Heart left ventricle (tissue), 16 donors: Measurements from ENCODE around the gene BDKRB2. TPM values are rescaled to one million over a fixed set of nuclear protein-coding genes. Genes with fewer than 3 reads are reported as not detected.
A peak's percentile ranks its signal among the peaks of the same experiment; 100 is the strongest.

ENCODE experiments used
- ATAC-seq, 4 donors: fragments of 200-7000 bp; cut with Tn5 transposase; one replicate each; pipeline ENCODE4 v1.9.1; 2020 to 2022; ENCODE audit warnings: moderate library complexity in 4 of 4, mild to moderate bottlenecking in 3 of 4, moderate number of reproducible peaks in 1 of 4
- DNase-seq, 5 donors: peaks; one replicate each; pipeline ENCODE4 v3.0.0-alpha.2; 2020
- H3K27ac ChIP-seq, 12 donors: fragments of 200-600 bp; sonication (generic) in 4 of 12; one replicate each; pipeline versions ENCODE4 v1.5.0 to v1.8.0; 2016 to 2022; ENCODE audit warnings: mild to moderate bottlenecking in 2 of 12
- H3K27me3 ChIP-seq, 9 donors: fragments of 200-600 bp; sonication (generic) in 2 of 9; one replicate each; pipeline versions ENCODE4 v1.5.1 to v1.8.0; 2016 to 2022; ENCODE audit warnings: mild to moderate bottlenecking in 3 of 9
- H3K36me3 ChIP-seq, 9 donors: fragments of 200-600 bp; sonication (generic) in 2 of 9; one replicate each; pipeline versions ENCODE4 v1.5.0 to v1.8.0; 2018 to 2022; ENCODE audit warnings: mild to moderate bottlenecking in 2 of 9
- H3K4me1 ChIP-seq, 12 donors: fragments of 200-600 bp; sonication (generic) in 4 of 12; one replicate each; pipeline versions ENCODE4 v1.5.0 to v1.8.0; 2016 to 2022; ENCODE audit warnings: mild to moderate bottlenecking in 3 of 12
- H3K4me3 ChIP-seq, 12 donors: fragments of 200-600 bp; sonication (generic) in 4 of 12; one replicate each; pipeline versions ENCODE4 v1.5.0 to v1.8.0; 2017 to 2022; ENCODE audit warnings: mild to moderate bottlenecking in 9 of 12, moderate library complexity in 4 of 12
- H3K9me3 ChIP-seq, 12 donors: fragments of 200-600 bp; sonication (generic) in 4 of 12; one replicate each; pipeline versions ENCODE4 v1.5.0 to v1.8.0; 2016 to 2022; ENCODE audit warnings: mild to moderate bottlenecking in 1 of 12
- POLR2A ChIP-seq, 2 donors: fragments of 450-650 bp; IDR thresholded peaks; one replicate each; pipeline ENCODE4 v1.6.1; 2017; ENCODE audit warnings: antibody characterized with exemption in 2 of 2, mild to moderate bottlenecking in 2 of 2, moderate library complexity in 2 of 2
- WGBS, 4 donors: extraction: QIAGEN DNeasy Blood & Tissue Kit in 2 of 4; methylation state at CpG; one replicate each; pipeline versions ENCODE4 v1.1.5 to v1.1.7; 2013 to 2018; 5-methylcytosine and 5-hydroxymethylcytosine counted together
- intact Hi-C, 10 donors: fragments of 100-400 bp; cut with DNase I; formaldehyde crosslinking; loops; one replicate each; pipeline versions ENCODE4 v1.11.1 to v1.14.2; 2022
- polyA plus RNA-seq, 2 donors: library from polyadenylated mRNA; stranded (reverse); fragments of 200-250 nt; gene quantifications; one replicate each; pipeline ENCODE4 v1.2.3, GENCODE V29; 2013
- total RNA-seq, 9 donors: library from RNA; depleted of rRNA in 2 of 9; stranded (reverse); fragments of >200 nt in 2 of 9; fragmentation: NEBNext Ultra II Directional in 3 of 9; extraction: Animal tissue kit (Norgen Biotek cat#: 25700) in 3 of 9; gene quantifications; one replicate each; pipeline versions ENCODE4 v1.1.0 to v1.2.4, GENCODE V29; 2016 to 2023
- TF ChIP-seq, protein P1 (sequence below), 12 donors: fragments of 200-600 bp; sonication (generic) in 4 of 12; IDR thresholded peaks; one replicate each; pipeline versions ENCODE4 v1.5.0 to v1.8.0; 2018 to 2022; ENCODE audit warnings: antibody characterized with exemption in 12 of 12, mild to moderate bottlenecking in 5 of 12
- donor health status: ischemic (EF 13 %, LVEDD 7.1; RV severe dilation, severe dysfunction).
- donor health status: healthy with polysubstance abuse.
- donor health status: DM: no; HTN: yes; CAD: no.
- donor health status: DM: no; HTN: no; CAD: no.
- donor health status: ischemic (EF 25% LVEDD 6.9; RV normal size, moderate dysfunction).
- donor health status: ischemic (EF 25% LVEDD 5.7; RV mildly dilated, moderate dysfunction).
- donor health status: healthy.
- donor health status: DM: yes; HTN: yes; CAD: no.
- donor health status: ischemic (EF 35%, LVEDD 5.7; RV mildly dilated, moderate dysfunction).
- donor health status: nonischemic (EF 11% LVEDD 7.7; RV severe dilation, severe dysfunction).
- donor health status: DM: yes; HTN: yes; CAD: no.
- donor health status: PGD.
- donor health status: ischemic (EF 29% LVEDD 5.4; RV normal size, mild dysfunction).
- donor health status: nonischemic (EF 23%, LVEDD 6.1; RV moderate dilation, normal function).

The BDKRB2 gene
- total and polyA plus RNA-seq, 11 donors: 0.14 to 3.3 (median 0.63) TPM

DNA sequence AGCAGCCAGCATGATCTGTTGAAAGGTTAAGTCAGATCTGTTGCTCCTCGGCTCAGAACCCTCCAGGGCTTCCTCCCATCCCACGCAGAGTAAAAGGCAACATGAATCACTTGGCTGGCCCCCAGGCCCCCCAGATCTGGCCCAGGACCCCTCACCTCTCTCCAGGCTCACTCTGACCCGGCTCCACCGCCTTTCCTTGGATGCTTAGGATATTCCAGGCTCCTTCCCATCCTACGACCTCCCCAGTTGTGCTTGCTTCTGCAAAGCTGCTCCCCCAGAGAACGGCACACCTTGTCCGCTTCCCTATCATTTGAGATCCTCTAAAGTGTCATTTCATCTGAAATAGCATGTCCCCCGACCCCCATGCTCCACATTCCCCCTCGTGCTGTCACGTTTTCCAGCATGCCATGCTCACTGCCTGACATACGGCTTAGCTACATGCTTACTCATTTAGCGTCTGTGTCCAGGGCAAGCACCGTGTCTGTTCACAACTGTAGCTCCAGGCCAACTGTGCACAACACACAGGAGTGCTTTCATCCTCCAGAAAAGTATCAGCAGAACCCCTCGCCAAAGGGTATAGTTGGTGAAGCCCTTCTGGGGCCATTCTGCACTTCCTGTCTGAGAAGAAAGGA, 33.6 kb upstream of the BDKRB2 start:
- no peak overlapping the region for H3K4me3 ChIP-seq
- H3K9me3 ChIP-seq: no peaks in the 10 kb centered on the region
- no peaks in the 10 kb centered on the region for H3K36me3 ChIP-seq
- TF ChIP-seq, protein P1, sequence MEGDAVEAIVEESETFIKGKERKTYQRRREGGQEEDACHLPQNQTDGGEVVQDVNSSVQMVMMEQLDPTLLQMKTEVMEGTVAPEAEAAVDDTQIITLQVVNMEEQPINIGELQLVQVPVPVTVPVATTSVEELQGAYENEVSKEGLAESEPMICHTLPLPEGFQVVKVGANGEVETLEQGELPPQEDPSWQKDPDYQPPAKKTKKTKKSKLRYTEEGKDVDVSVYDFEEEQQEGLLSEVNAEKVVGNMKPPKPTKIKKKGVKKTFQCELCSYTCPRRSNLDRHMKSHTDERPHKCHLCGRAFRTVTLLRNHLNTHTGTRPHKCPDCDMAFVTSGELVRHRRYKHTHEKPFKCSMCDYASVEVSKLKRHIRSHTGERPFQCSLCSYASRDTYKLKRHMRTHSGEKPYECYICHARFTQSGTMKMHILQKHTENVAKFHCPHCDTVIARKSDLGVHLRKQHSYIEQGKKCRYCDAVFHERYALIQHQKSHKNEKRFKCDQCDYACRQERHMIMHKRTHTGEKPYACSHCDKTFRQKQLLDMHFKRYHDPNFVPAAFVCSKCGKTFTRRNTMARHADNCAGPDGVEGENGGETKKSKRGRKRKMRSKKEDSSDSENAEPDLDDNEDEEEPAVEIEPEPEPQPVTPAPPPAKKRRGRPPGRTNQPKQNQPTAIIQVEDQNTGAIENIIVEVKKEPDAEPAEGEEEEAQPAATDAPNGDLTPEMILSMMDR (IDR thresholded peaks at IDR 0.05): no peak
- no peak for TF ChIP-seq POLR2A (IDR thresholded peaks at IDR 0.05)
- peaks cover 0 to 2% (median 0%) of the 10 kb centered on the region in 12 donors for H3K4me1 ChIP-seq
- H3K27me3 ChIP-seq: peaks cover 0 to 35% (median 3%) of the 10 kb centered on the region in 9 donors
- no peak overlapping the region for H3K27ac ChIP-seq
- WGBS, 4 donors: 60 to 69% (median 69%) methylated on average over 14 of the region's 14 CpGs
- ATAC-seq: no peak
- intact Hi-C loops: no loop called here
- no peak for DNase-seq

- TF ChIP-seq, protein P1 (IDR thresholded peaks at IDR 0.05): no peak
- no peak for TF ChIP-seq POLR2A (IDR thresholded peaks at IDR 0.05)
- WGBS, 4 donors: 87 to 89% (median 89%) methylated on average over 21 of the region's 21 CpGs
- Histone ChIP-seq H3K9me3 (no peaks in the 10 kb centered on the region), H3K36me3 (no peaks in the 10 kb centered on the region), H3K27me3 (peaks cover 0 to 31% (median 3%) of the 10 kb centered on the region in 9 donors), H3K4me1 (peaks cover 0 to 24% (median 6%) of the 10 kb centered on the region in 12 donors), H3K27ac (no peak overlapping the region), H3K4me3 (no peak overlapping the region)
- DNase-seq: no peak
- intact Hi-C loops: no loop called here
- no peak for ATAC-seq
Measured at GRCh38 chr14:96173636-96174475, 30.8 kb upstream of the BDKRB2 start.

- whole genome bisulfite sequencing, 4 donors: 41 to 77% (median 59%) methylated on average over 2 of the region's 2 CpGs
- TF ChIP-seq POLR2A (IDR thresholded peaks at IDR 0.05): no peak
- TF ChIP-seq, protein P1 (IDR thresholded peaks at IDR 0.05): no peak
- H3K4me1 ChIP-seq: peaks cover 0 to 24% (median 6%) of the 10 kb centered on the region in 12 donors
- H3K36me3 ChIP-seq: no peaks in the 10 kb centered on the region
- H3K4me3 ChIP-seq: no peak overlapping the region
- peak in 1 of 4 donors; percentile 36 for ATAC-seq
- no peaks in the 10 kb centered on the region for H3K9me3 ChIP-seq
- intact Hi-C loops: no loop called here
- peaks cover 0 to 31% (median 3%) of the 10 kb centered on the region in 9 donors for H3K27me3 ChIP-seq
- H3K27ac ChIP-seq: peak overlapping the region in 1 of 12 donors; percentile 17
- no peak for DNase-seq
Measured at GRCh38 chr14:96176275-96176674, 28.4 kb upstream of the BDKRB2 start.

- DNase-seq: peak in 2 of 5 donors; percentile 36 to 37
- H3K4me1 ChIP-seq: peaks cover 0 to 24% (median 6%) of the 10 kb centered on the region in 12 donors
- intact Hi-C loops: no loop called here
- no peak overlapping the region for H3K4me3 ChIP-seq
- TF ChIP-seq, protein P1 (IDR thresholded peaks at IDR 0.05): no peak
- 29 to 44% (median 34%) methylated on average over 8 of the region's 8 CpGs for WGBS, 4 donors
- H3K9me3 ChIP-seq: no peaks in the 10 kb centered on the region
- peaks cover 0 to 33% (median 3%) of the 10 kb centered on the region in 9 donors for H3K27me3 ChIP-seq
- ATAC-seq: peak in 3 of 4 donors; percentile 23 to 78 (median 63)
- H3K27ac ChIP-seq: no peak overlapping the region
- no peaks in the 10 kb centered on the region for H3K36me3 ChIP-seq
Measured at GRCh38 chr14:96176811-96177211, 27.8 kb upstream of the BDKRB2 start.
